Measurements from ENCODE around the gene APOA1.

DNA sequence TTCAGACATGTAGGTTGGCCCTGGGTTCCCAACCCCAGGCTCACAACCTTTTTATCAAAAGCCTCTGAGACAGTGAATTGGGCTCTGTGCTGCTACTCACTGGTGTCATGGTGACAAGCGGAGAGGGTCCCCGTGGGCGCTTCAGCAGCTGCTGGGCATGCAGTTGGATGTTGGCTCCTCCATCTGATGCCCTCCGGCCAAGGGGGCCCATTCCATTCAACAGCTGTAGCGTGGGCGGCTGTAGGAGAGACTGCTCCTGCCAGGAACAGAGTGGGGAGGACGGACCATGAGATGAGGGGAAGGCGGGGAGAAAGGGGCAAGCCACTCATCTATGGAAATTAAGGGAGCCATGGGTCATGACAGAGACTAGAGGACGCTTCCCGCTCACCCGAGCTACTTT lies 36.0 kb upstream of the APOA1 start:
- TF ChIP-seq CTCF (IDR thresholded peaks at IDR 0.05) (no peak), POLR2AphosphoS5 (IDR thresholded peaks at IDR 0.05) (no peak)
